Kidney tubule cell (primary cell): ENCODE data around the gene OR1C1.
A peak's percentile ranks its signal among the peaks of the same experiment; 100 is the strongest.
"Not testable (repeated sequence)": the region's sequence is repeated elsewhere in the genome, so short reads cannot be mapped to it uniquely, and the experiment has no call there.

Experiments used
- DNase-seq: peaks from one replicate; pipeline ENCODE4 v3.0.0-alpha.2; 2018; ENCODE audit warnings: low spot score

OR1C1 gene, protein sequence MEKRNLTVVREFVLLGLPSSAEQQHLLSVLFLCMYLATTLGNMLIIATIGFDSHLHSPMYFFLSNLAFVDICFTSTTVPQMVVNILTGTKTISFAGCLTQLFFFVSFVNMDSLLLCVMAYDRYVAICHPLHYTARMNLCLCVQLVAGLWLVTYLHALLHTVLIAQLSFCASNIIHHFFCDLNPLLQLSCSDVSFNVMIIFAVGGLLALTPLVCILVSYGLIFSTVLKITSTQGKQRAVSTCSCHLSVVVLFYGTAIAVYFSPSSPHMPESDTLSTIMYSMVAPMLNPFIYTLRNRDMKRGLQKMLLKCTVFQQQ

DNA sequence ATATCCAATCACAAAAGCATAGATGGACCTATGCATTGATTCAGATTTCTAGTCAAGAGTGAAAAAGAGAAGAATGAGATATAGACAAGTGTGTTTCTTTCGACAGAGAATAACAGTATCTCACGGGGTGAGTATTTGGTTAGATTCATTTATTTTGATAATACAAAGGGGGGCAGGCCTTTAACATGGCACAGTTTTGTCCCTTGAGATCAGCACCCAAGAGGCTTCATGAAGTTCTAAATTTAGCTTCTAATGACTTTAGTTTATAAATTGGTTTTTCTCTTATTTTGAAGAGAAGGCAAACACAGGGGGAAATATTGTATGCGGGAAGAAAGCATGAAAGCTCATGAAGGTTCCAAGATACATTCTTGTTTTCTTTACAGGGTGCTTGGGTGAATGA, at the start of gene OR1C1:
TSS of gene OR1C1 (minus strand) at position 101 of the 400 bp plus-strand sequence. CDS start 2,150 bp downstream, outside the sequence.
- no peak for DNase-seq

DNA sequence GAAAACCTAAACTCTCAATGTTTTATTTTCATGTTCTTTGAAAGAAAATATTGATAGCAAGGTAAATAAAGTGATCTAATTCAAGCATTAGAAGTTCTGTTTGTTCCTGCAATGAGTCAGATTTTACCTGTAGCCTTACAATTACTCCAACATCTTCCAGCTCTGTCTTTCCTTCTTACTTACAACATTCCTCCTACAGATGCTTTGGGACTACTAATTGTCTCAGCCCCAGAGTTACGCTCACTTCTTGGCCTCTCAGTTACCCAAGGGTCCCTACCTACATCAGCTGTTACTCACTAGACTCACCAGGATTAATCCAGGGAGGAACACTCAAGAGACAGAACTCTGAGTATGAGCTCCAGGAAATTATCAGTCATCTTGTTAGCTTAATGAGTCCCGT, 37.2 kb upstream of the OR1C1 start:
- DNase-seq, result no peak

DNA sequence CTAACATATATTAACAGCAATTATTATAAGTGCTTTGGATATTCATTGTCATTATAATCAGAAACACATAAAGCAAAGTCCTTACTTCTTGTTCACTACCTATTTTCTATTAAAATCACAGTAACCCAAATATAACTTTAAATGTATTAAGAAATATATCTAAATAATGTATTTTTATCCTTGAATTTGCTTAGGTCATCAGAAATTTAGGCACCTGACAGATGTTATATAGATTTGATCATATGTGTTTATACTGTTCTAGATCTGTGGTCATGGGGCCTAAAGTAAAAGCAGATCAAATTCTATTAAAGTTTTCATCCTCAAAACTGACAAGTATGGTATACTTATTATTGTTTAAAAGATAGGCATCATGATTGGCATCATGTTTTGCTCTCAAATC, 9.2 kb upstream of the OR1C1 start:
- no peak for DNase-seq

DNA sequence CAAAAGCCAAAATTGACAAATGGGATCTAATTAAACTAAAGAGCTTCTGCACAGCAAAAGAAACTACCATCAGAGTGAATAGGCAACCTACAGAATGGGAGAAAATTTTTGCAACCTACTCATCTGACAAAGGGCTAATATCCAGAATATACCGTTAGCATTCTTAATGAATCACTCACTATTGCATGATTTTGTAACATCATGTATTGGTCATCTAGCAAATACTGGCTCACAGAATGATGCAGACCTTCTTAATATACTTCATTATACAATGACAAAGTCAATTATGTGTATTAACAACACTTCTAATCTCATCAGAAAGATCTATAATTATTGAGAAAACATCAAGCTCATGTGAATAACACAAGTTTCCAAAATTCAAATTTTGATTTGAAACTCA, 6.0 kb downstream of the OR1C1 start:
- not testable (repeated sequence) for DNase-seq

DNA sequence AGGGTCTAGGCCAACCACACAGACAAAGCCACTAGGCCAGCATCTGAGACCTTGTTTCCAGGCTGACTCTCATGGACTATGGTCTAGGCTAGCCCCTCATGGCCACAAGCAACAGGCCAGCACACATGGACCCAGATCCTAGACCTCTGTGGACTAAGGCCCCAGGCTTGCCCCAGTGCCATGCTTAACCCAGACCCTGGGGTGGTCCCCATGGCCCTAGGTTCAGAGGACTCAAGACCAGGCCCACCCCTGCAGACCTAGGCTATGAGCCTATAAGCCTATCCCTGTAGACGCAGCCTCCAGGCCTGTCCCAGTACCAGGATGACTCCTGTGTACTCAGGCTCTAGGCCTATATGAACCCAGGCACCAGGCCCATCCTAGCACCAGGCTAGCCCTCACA, 10.5 kb downstream of the OR1C1 start:
- DNase-seq, result no peak

DNA sequence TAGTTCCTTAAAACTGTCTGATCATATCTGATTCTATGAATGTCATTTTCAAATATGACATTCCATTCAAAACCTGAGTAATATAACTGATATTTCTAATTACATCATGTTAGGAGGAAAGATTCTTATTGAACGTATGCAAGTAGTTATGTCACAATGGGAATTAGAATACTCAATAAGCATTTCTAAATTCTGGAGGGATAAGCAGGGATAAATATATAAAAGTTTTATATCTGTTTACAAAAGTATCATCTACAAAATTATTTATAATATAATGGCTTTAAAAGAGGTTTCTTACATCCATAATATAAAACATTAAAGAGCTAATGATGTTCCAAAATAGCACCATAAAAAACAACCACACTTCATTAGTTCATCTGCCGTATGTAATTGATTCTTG, 12.3 kb downstream of the OR1C1 start, which contains the start of gene OR14A2:
TSS of gene OR14A2 (minus strand) at position 101 of the 400 bp plus-strand sequence.
- no peak for DNase-seq

DNA sequence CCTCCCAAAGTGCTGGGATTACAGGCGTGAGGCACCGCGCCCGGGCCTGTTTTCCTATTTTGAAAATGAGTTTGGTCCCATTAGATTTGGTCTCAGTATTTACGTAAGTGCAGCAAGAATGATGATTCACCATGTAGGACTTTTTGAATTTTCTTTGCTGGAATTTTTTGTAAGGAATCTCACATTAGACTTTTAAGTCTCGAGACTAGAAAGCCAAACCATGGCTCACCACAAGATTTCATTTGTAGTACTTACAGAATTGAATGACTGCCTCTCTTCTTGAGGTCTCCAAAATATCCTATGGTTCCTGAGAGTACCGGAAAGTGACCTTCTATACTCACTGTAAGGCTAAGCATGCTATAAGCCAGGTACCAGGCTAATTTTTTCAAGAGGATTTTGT, 12.7 kb downstream of the OR1C1 start:
- DNase-seq, result no peak

DNA sequence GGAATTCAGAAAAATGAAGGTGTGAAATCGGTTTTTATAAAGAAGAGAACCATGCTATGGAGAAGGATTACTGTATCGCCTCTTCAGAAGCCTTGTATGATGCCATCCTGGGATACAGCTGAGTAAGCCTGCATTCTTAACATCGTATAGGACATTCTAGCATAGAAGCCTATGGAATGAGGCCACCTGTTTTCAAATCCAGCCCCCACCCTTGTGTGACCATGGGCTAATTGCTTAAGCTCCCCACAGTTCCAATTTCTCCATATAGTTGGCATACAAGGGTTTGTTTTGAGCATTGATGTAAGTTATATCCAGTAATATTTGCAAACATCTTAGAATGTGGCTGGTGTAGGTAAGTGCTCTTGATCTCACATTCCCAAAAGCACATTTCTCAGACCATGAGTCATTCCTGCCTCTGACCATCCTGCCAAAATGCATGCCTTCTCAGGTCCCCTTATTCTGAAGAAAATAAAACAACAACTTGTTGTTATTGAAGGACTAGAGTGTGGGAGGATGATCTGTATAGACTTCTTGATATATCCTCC, 13.9 kb downstream of the OR1C1 start:
- DNase-seq, result no peak

DNA sequence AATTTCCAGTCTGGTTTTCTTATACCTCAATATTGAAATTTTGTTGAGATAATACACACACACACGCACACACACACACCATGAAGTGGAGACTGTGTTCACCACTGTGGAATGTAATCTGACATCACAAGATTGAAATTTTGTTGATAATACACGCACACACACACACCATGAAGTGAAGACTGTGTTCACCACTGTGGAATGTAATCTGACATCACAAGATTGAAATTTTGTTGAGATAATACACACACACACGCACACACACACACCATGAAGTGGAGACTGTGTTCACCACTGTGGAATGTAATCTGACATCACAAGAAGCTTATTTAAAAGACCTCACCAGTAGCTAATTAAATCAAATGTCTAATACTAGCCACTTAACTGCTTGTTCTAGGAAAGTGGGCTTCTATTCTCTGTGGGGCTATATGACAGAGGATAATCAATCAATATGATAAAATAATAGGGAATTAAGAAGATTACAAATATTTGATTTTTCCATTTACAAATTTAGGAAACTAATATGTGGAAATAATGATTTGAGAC, 18.1 kb downstream of the OR1C1 start:
- peak; percentile 36 for DNase-seq

DNA sequence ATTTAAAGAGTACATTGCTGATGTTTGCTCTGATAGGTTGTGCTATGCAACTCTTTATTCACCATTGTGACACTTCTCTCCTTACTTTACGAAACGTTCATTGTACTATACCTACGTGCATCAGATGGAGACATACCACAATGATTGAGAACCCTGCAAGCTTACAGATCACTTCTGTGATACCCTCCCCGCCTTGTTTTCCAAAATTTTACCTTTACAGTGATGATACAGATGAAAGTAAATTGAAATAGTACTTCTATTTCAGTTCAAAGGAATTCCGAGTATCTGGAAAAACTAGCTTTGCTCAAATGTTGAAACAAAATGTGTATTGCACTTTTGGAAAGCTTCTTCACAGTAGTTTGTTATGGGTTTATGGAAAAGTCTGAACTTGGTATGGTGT, 18.6 kb downstream of the OR1C1 start:
- no peak for DNase-seq

DNA sequence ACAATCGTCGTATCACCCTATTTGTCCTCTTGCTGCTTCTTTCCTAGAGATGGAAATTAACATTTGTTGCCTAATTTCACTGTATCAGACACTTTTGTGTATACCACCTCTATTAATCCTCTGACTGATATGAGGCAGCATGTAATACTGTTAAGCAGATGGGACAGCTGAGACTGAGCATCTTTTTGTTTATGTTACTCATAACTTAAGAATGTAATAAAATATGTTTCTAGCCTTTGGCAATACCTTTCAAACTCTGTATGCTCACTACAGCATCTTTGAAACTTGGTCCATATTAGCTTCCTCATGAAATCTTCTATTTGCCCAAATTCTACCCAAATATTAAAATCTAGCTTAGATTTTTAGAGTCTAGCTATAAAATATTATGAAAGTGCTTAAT, 19.6 kb downstream of the OR1C1 start:
- no peak for DNase-seq

DNA sequence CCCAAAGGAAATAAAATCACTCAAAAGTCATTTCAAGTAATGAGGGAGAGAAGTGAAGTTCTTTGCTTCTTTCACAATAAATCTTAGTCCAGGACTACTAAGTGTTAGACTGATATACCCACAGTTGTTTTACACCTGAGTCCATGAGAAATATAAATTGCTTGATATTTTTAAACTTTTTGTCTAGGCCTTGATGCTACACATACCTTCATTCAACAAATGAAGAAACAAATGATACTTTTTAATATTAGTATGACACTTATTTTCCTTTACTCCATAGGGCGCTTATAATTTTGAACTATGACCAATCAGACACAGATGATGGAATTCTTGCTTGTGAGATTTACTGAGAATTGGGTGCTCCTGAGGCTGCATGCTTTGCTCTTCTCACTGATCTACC, 22.0 kb downstream of the OR1C1 start, which contains the start of gene OR14K1:
TSS of gene OR14K1 (plus strand) at position 301 of the 400 bp plus-strand sequence. CDS start at position 301, 0 bp downstream.
- DNase-seq, result no peak

DNA sequence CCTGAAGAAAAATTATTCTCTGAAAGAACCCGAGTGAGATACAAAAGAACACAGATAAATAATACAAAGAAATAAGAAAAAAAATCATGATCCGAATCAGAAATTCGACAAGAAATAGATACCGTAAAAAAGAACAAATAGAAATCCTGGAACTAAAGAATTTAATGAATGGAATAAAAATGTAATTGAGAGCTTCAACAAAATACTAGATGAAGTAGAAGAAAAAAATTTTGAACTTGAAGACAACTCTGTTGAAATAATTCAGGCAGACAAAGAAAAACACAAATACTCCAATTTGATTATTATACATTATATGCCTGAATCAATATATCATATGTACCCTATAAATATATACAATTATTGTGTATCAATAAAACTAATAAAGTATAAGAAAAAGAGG, 39.1 kb downstream of the OR1C1 start:
- no peak for DNase-seq

DNA sequence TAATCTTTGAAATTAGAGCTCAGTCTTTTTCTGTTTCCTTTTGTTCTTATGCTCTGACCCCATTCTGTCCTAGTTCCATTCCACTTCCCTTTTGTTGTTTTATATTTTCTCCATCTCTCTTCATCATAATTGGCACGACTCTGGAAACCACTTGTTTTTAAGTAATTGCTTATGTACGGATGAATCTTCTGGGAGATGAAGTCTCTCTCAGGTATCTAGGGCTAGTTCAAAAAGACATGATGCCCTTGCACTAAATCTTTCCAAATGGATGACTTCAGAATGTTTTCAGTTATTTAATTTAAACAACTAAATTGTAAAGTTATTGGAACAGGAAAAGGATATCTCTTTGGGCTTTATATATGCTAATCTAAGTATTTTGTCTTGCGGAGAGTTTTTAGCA, 43.8 kb downstream of the OR1C1 start, which contains the start of gene OR6F1:
TSS of gene OR6F1 (minus strand) at position 101 of the 400 bp plus-strand sequence. CDS start 3,891 bp downstream, outside the sequence.
- no peak for DNase-seq

DNA sequence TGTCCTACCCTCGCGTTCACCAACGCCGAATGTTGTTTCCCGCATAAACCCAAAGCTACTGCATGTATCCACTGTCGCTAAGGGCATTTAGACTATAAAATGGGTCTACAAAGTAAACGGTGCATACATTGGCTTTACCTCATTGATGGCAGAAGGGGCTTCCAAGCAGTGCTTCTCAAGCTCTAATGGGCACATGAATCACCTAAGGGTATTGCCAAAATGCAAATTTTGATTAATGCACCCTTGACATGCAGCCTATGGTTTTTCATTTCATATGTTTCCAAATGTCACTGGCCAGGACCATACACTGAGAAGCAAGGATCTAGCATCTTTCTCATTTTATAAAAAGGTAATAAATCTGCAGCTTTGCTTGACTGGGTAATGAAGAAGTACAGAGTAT, 46.6 kb downstream of the OR1C1 start:
- DNase-seq, result no peak

DNA sequence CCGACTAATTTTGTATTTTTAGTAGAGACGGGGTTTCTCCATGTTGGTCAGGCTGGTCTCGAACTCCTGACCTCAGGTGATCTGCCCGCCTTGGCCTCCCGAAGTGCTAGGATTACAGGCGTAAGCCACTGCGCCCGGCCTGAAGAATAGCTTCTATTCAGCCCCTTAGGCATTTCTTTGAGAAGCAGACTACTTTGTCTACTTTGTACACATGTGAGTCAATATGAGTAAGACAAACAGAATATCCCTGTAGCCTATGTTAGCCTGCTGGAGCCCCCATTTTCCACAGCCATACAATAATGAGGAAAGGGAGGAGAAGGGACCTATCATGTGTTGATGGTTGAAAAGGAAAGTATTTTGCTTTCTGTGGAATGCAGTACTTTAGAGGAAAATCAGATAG, 49.7 kb downstream of the OR1C1 start:
- not testable (repeated sequence) for DNase-seq
